HEK293T (cell line): ENCODE data around the gene TMEM17.

Experiments
- HDGF ChIP-seq: fragments of 450-650 bp; IDR thresholded peaks from 2 replicates; pipeline ENCODE4 v1.6.1; 2017; ENCODE audit warnings: antibody characterized with exemption, borderline replicate concordance
- L3MBTL2 ChIP-seq: fragments of 450-650 bp; conservative IDR thresholded peaks from 2 replicates; pipeline ENCODE4 v1.6.1; 2016; ENCODE audit warnings: mild to moderate bottlenecking
- TARDBP ChIP-seq: fragments of 450-650 bp; IDR thresholded peaks from 2 replicates; pipeline ENCODE4 v1.6.1; 2016

DNA sequence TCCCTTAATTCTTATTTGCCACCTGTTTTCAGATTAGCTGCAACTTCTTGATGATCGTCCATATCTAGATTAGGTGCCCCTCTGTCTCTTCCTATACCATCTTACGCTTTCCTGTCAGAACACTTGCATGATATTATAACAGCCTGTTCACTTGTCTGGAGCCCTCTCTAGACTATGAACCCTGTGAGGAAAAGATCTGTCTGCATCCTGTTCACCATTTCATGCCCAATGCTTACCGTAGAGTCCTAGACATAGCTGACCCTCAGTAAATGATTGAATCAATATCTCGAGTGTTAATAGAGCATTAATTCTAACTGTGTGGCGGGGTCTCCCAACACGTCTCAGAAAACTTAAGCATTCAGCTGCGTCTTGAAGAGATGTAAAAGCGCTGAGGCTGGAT, 31.8 kb upstream of the TMEM17 start:
- TF ChIP-seq L3MBTL2 (no peak), HDGF (no peak), TARDBP (no peak)
